Activated T-helper 17 cell treated with anti-CD3 and anti-CD28 coated beads, Interleukin-2, amount 50 U/mL, for 72 hours (primary cell): ENCODE measurements around the gene TIMM17B. TPM values are rescaled to one million over a fixed set of nuclear protein-coding genes. Genes with fewer than 3 reads are reported as not detected.

Experiments
- ATAC-seq: fragments of 150-1000 bp; cut with Tn5 transposase; replicated peaks from 2 replicates; pipeline ENCODE4 v1.10.0; 2021; ENCODE audit warnings: mild to moderate bottlenecking, moderate library complexity
- H3K27ac Mint-ChIP-seq: one replicate; pipeline ENCODE4 v1.8.0; 2022; ENCODE audit warnings: mixed read lengths
- H3K27me3 Mint-ChIP-seq: one replicate; pipeline ENCODE4 v1.8.0; 2022; ENCODE audit warnings: mixed read lengths
- H3K36me3 Mint-ChIP-seq: one replicate; pipeline ENCODE4 v1.8.0; 2022; ENCODE audit warnings: low read depth, mild to moderate bottlenecking, mixed read lengths
- H3K4me1 Mint-ChIP-seq: one replicate; pipeline ENCODE4 v1.8.0; 2022; ENCODE audit warnings: mixed read lengths
- H3K4me3 Mint-ChIP-seq: one replicate; pipeline ENCODE4 v1.8.0; 2022; ENCODE audit warnings: mild to moderate bottlenecking, mixed read lengths
- H3K9me3 Mint-ChIP-seq: one replicate; pipeline ENCODE4 v1.8.0; 2022; ENCODE audit warnings: mixed read lengths
- total RNA-seq, 2 donors: library from RNA; stranded (reverse); gene quantifications; one replicate each; pipeline ENCODE4 v1.2.3, GENCODE V29; 2022

Gene TIMM17B
- total RNA-seq, 2 donors from 2014 or later, result 54.4 to 66.3 TPM

DNA sequence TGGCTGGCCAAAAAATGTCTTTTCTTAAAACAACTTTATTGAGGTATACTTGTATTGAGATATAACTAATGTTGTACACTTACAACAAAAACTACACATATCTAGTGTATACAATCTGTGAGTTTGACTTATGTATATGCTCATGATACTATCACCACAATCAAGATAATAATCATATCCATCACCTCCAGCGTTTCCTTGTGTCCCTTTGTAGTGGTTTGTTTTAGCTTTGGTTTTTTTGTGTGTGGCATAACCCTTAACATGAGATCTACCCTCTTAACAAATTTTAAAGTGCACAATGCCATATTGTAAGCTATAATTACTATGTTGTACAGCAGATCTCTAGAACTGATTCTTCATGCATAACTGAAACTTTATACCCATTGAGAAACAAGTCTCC, 48.7 kb downstream of the TIMM17B start:
- Mint-ChIP-seq H3K27me3 (peaks cover 4% of the 10 kb centered on the region), H3K4me3 (no peak overlapping the region), H3K9me3 (no peaks in the 10 kb centered on the region), H3K27ac (no peak overlapping the region), H3K36me3 (no peaks in the 10 kb centered on the region), H3K4me1 (peaks cover 5% of the 10 kb centered on the region)
- ATAC-seq, result no peak

Other genes with a start within 250 kb of the TIMM17B start
- 100 to 1,000 TPM in 1 of 2 donors, 10 to 100 TPM in 1; 96.8 to 102 TPM for gene WAS, start 214.0 kb downstream of the TIMM17B start, total RNA-seq
- gene SUV39H1, start 201.0 kb downstream of the TIMM17B start, total RNA-seq, result 10 to 100 TPM; 24.2 to 30.5 TPM
- gene GLOD5, start 136.0 kb downstream of the TIMM17B start, total RNA-seq, result not detected
- not detected for gene GATA1, start 111.2 kb downstream of the TIMM17B start, total RNA-seq
- gene HDAC6, start 95.7 kb downstream of the TIMM17B start, total RNA-seq, result 100 to 1,000 TPM in 1 of 2 donors, 10 to 100 TPM in 1; 62.0 to 121 TPM
- gene ERAS, start 71.3 kb downstream of the TIMM17B start, total RNA-seq, result under 1 TPM in 1 of 2 donors, not detected in 1; 0.26 TPM
- gene PCSK1N, start 62.2 kb downstream of the TIMM17B start, total RNA-seq, result 1 to 10 TPM; 3.7 to 4.7 TPM
- 10 to 100 TPM; 62.6 to 95.7 TPM for gene PQBP1, start 162 bp upstream of the TIMM17B start, total RNA-seq
- gene SLC35A2, start 13.9 kb upstream of the TIMM17B start, total RNA-seq, result 10 to 100 TPM; 24.6 to 32.8 TPM
- gene PIM2, start 21.3 kb upstream of the TIMM17B start, total RNA-seq, result 100 to 1,000 TPM; 350 to 648 TPM
- gene OTUD5, start 59.8 kb upstream of the TIMM17B start, total RNA-seq, result 100 to 1,000 TPM in 1 of 2 donors, 10 to 100 TPM in 1; 67.1 to 111 TPM
- gene KCND1, start 74.1 kb upstream of the TIMM17B start, total RNA-seq, result 10 to 100 TPM in 1 of 2 donors, 1 to 10 TPM in 1; 7.2 to 16.8 TPM
- gene GRIPAP1, start 104.5 kb upstream of the TIMM17B start, total RNA-seq, result 100 to 1,000 TPM in 1 of 2 donors, 10 to 100 TPM in 1; 88.0 to 126 TPM
- gene TFE3, start 145.6 kb upstream of the TIMM17B start, total RNA-seq, result 10 to 100 TPM; 35.0 to 38.9 TPM
- 1 to 10 TPM; 6.9 to 7.3 TPM for gene CCDC120, start 161.2 kb upstream of the TIMM17B start, total RNA-seq
- 10 to 100 TPM; 14.3 to 21.7 TPM for gene PRAF2, start 176.2 kb upstream of the TIMM17B start, total RNA-seq
- gene WDR45, start 182.1 kb upstream of the TIMM17B start, total RNA-seq, result 10 to 100 TPM; 40.6 to 44.5 TPM
- 10 to 100 TPM; 17.3 to 18.1 TPM for gene GPKOW, start 226.0 kb upstream of the TIMM17B start, total RNA-seq